ENCODE data around the gene PDGFC.

Gene PDGFC

GRCh38 chr4:156770140-156770539 lies 201.5 kb downstream of the PDGFC start:
- TF ChIP-seq CTCF (IDR thresholded peaks at IDR 0.05) = no peak

GRCh38 chr4:156767911-156768415 lies 203.6 kb downstream of the PDGFC start:
- no peak for TF ChIP-seq CTCF (IDR thresholded peaks at IDR 0.05)

GRCh38 chr4:156766846-156767245 lies 204.8 kb downstream of the PDGFC start:
- no peak for TF ChIP-seq CTCF (IDR thresholded peaks at IDR 0.05)

GRCh38 chr4:156765277-156765676 lies 206.3 kb downstream of the PDGFC start:
- TF ChIP-seq CTCF (IDR thresholded peaks at IDR 0.05) = no peak

GRCh38 chr4:156764846-156765245 lies 206.8 kb downstream of the PDGFC start:
- no peak for TF ChIP-seq CTCF (IDR thresholded peaks at IDR 0.05)

GRCh38 chr4:156764145-156764544 lies 207.5 kb downstream of the PDGFC start:
- TF ChIP-seq CTCF (IDR thresholded peaks at IDR 0.05) = no peak

GRCh38 chr4:156763511-156763910 lies 208.1 kb downstream of the PDGFC start:
- no peak for TF ChIP-seq CTCF (IDR thresholded peaks at IDR 0.05)

GRCh38 chr4:156762851-156763250 lies 208.7 kb downstream of the PDGFC start:
- no peak for TF ChIP-seq CTCF (IDR thresholded peaks at IDR 0.05)

Data from LNCAP (cell line).